Inferior parietal cortex (tissue), 1 donor: ENCODE measurements around the gene TALDO1.

Experiments used
- DNase-seq: peaks from one replicate; pipeline ENCODE4 v3.0.0-alpha.2; 2016; ENCODE audit errors: extremely low spot score

Gene TALDO1

DNA sequence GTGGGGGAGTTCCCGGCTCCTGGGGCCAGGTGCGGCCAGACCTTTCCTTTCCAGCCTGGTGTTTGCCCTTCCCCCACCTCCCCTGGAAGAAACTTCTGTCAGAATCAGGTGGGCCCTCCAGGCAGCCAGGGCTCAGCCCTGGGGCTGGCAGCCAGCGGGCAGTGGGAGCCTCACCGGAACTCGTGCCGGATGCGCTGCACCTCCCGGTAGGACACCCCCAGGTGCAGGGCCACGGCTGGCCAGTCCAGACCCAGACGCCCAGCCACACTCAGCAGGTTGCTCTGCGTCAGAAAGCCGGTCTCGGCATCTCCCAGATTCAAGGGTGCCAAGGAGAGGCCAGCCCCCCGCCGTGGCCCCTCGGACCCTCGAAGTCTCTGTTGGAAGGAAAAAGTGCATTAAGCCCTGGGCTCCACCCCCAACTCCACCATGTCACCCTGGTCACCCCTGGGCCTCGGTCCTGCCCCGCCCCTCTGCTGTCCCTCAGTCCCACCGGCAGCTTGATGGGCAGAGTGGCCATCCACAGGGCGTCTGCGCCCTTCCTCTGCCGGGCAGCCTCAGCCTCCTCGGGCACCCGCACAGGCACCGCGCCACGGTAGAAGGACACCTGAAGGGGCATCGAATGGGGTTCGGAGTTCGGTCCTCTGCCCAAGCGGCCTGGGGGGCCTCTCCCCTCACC, 52.5 kb downstream of the TALDO1 start:
- DNase-seq, result no peak

DNA sequence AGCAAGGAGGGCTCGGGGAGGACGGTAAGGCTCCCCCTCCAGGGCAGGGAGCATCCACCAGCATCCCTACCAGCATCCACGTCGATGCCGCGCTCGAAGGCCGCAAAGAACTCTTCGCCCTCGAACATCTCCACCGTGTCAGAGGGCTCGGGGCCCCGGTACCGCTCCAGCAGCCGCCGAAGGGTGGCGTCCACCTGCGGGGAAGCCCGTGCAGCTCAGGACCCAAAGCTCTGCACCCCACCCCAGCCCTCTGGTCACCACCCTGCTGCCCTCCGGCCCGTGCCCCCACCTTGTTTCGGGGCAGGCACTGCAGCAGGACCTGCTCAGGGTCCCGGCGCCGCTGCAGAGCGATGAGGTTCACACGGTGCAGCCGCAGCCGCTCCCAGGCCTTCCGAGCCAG, 53.2 kb downstream of the TALDO1 start:
- DNase-seq, result no peak

DNA sequence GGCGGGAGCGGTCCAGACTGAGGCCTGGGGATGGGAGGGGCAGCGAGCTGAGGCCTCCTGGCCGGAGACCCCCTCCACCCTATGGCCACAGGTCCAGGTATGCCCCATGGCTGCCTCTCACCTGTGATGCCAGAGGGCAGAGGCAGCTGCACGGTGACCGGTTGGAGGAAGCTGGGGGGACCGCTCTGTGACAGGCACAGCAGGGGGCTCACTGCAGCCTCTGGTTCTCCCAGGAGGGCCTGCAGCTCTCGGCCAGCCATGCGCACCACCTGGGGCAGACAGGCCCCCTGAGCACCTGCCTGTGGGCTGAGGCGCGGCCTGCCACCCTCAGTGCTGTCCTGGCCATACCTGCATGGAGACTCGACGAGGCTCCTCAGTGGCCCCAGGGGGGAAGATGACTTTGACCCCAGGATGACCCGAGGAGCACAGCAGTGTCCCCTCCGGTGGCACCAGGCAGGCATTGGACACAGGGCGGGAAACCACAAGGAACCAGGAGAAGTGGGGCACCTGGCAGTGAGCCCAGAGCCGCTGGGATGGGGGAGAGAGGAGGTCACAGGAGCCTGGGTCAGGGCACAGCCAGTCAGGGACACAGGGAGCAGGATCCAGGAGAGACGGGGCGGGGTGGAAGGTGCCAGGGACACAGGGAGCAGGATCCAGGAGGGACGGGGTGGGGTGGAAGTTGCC, 54.0 kb downstream of the TALDO1 start:
- no peak for DNase-seq

- DNase-seq, result no peak
Measured at GRCh38 chr11:802018-802617, 54.9 kb downstream of the TALDO1 start.

DNA sequence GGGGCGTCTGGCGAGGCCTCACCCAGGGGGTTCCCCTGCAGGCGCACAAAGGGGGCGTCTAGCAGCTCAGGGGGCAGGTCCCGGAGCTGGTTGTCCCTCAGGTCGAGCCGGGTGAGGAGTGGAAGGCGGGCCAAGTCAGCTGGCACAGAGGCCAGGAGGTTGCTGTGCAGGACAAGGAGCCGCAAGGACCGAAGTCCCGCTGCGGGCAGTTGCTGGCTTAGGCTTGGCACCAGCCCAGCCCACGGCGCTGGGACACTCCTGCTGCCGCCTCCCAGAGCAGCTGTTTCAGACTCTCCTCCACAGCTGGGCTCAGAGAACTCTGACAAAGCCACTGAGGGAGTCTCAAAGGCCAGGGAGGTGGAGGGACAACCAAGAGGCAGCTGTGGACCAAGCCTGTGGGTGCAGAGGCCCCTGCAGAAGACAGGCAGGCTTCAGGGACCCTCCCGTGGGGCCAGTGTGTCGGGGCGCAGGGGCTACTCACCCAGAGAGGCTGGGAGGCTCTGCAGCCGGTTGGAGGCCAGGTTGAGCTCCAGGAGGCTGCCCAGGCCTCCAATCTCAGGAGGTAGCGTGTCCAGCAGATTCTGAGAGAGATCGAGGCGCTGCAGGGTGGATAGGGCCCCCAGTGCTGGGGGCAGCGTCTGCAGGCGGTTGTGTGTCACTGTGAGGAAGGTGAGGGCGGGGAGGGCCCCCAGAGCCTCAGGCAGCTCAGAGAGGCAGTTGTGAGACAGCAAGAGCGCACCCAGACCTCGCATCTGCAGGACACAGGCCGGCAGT, 55.6 kb downstream of the TALDO1 start:
- no peak for DNase-seq

- DNase-seq, result no peak
Measured at GRCh38 chr11:803467-803742, 56.1 kb downstream of the TALDO1 start.

DNA sequence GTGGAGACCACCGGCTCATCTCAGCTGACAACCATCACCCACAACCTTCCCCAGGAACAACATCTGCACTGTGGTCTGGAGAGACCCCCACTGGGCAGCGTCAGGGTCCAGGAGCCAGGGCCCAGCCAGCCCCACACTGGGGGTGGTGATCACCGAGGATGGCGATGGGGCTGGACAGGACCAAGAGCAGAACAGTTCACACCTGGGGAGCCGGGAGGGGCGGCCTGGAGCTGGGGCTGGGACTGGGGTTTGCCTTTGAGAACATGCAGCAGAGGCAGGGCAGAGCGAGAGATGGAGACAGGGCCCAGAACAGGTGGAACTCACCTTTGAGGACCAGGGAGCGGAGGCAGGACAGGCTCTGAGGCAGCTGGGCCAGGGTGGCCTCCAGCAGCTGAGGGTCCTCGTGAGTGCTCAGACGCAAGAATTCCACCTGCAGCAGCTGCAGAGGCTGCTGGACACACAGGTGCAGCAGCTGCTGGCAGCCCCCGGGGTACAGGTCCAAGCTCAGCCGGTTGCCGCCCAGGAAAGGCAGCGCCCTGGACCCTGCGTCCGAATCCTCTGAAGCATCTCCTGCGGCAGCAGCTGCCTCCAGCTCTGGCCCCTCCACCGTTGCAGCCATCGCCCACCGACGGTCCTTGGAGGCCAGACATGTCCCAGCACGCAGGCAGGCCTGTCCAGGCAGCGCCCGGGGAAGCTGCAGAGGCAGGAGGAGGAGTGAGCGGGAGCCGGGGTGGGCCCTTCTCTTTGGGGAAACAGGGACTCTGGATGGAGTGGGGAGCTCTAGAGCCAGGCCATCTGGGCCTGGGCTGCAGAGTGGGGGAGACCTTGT, 56.7 kb downstream of the TALDO1 start:
- no peak for DNase-seq

DNA sequence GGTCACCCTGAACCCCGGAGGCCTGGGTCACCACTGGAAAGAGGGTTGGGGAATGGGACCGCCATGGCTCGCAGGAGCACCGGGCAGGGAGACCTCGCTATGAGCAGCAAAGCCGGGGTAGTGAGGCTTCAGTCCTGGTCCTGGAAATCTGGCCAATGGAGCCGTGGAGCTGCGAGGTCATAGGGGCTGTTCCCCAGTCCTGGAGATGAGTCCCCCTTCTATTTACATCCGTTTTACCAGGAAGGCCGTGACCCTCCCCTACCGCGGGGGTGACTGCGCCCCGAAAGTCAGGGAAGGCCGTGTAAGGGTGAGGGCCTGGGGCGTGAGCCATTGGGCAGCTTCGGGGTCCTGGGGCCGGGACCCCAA, 57.3 kb downstream of the TALDO1 start:
- no peak for DNase-seq

GRCh38 chr11:808427-809286, 61.4 kb downstream of the TALDO1 start:
- no peak for DNase-seq

DNA sequence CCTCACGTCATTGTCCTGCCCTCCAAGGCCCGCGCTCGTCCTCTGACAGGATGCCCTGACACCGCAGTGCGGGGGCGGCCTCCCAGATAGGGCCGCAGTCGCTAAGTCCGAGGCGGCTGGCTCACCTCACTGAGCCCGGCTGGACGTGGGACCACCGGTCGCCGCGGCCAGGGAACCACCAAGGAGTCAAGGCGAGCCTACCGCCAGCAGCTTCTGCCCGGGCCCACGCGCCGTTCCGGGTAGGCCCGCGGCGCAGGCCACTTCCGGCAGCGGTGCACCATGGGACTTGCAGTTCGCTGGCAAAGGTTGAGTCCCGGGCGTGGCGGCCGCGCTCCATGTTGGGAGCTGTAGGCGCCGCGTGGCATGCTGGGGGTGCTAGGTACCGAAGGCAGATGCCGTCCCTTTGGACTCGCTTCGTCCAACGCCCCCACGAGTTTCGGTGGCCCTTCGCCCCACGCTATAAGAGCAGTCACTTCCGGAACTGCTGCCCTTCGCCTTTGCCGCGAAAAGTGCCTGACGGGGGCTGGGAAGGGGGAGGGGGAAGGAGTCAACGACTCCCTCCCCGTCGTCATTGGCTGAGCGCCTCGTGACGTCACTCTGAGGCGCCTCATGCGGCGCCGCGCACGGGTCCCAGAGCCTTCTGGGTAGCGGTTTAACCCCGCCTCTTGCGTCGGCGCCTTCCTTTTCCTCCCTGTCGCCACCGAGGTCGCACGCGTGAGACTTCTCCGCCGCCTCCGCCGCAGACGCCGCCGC, 62.2 kb downstream of the TALDO1 start, which contains the start of gene RPLP2:
Gene RPLP2 (plus strand): TSS at position 681 of the 753 bp plus-strand sequence. CDS start 268 bp downstream, outside the sequence.
- DNase-seq, result peak; percentile 98

- DNase-seq, result no peak
Measured at GRCh38 chr11:810040-810567, 62.8 kb downstream of the TALDO1 start.

- DNase-seq, result no peak
Measured at GRCh38 chr11:811446-812245, 64.4 kb downstream of the TALDO1 start.

- DNase-seq, result no peak
Measured at GRCh38 chr11:812390-812789, 65.1 kb downstream of the TALDO1 start.

DNA sequence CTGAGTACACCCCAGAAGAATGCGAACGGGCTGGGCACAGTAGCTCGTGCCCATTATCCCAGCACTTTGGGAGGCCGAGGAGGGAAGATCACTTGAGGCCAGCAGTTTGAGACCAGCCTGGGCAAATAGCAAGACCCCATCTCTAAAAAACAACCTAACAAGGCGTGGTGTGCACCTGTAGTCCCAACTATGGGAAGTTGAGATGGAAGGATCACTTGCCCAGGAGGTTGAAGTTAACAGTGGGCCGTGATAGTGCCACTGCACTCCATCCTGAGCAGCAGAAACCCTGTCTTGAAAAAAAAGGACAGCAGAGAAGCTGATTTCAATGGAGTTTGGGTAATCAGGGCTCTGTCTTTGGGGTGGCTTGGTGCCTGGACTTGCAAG, 65.8 kb downstream of the TALDO1 start:
- no peak for DNase-seq

GRCh38 chr11:813456-814096, 66.3 kb downstream of the TALDO1 start:
- no peak for DNase-seq
